WTC11 (cell line): Measurements from ENCODE around the gene SEMA4D. TPM values are rescaled to one million over a fixed set of nuclear protein-coding genes. Genes with fewer than 3 reads are reported as not detected.

Source experiments
- ATAC-seq: fragments of 200-7000 bp; cut with Tn5 transposase; 2 replicates; pipeline ENCODE4 v1.10.0; 2021; ENCODE audit warnings: mild to moderate bottlenecking, moderate library complexity
- CTCF ChIA-PET: fragments of 300-600 bp; sonication (Branson Sonifier 250); formaldehyde crosslinking; loops from one replicate; lab custom pipeline; 2021; ENCODE audit warnings: antibody characterized with exemption; lab: Charles Lee
- POLR2A ChIA-PET: fragments of 350-600 bp; sonication (Branson Sonifier 250); formaldehyde crosslinking; loops from one replicate; lab custom pipeline; 2021; ENCODE audit warnings: antibody characterized with exemption; lab: Charles Lee
- DNase-seq: peaks from one replicate; pipeline ENCODE4 v3.0.0; 2021; ENCODE audit warnings: low spot score
- H3K27ac Mint-ChIP-seq: 2 replicates; pipeline ENCODE4 v1.8.0; 2021; ENCODE audit warnings: mixed read lengths
- H3K27me3 Mint-ChIP-seq: 2 replicates; pipeline ENCODE4 v1.8.0; 2021; ENCODE audit warnings: low read depth, mild to moderate bottlenecking, moderate library complexity, mixed read lengths
- H3K36me3 Mint-ChIP-seq: 2 replicates; pipeline ENCODE4 v1.8.0; 2021; ENCODE audit warnings: mixed read lengths
- H3K4me1 Mint-ChIP-seq: 2 replicates; pipeline ENCODE4 v1.8.0; 2022; ENCODE audit warnings: mixed read lengths
- H3K4me3 Mint-ChIP-seq: 2 replicates; pipeline ENCODE4 v1.8.0; 2021; ENCODE audit warnings: mild to moderate bottlenecking, moderate library complexity, mixed read lengths
- H3K9me3 Mint-ChIP-seq: 2 replicates; pipeline ENCODE4 v1.8.0; 2021; ENCODE audit warnings: mixed read lengths
- AFF4 ChIP-seq: sonication (generic); formaldehyde crosslinking; IDR thresholded peaks from 2 replicates; pipeline ENCODE4 v1.8.1; 2023; ENCODE audit warnings: mild to moderate bottlenecking, missing genetic modification reagents, borderline replicate concordance
- ATF3 ChIP-seq: sonication (generic); formaldehyde crosslinking; conservative IDR thresholded peaks from 2 replicates; pipeline ENCODE4 v1.8.1; 2022; ENCODE audit warnings: mild to moderate bottlenecking, missing genetic modification reagents
- CBFB ChIP-seq: sonication (generic); formaldehyde crosslinking; IDR thresholded peaks from 2 replicates; pipeline ENCODE4 v1.8.1; 2022; ENCODE audit warnings: mild to moderate bottlenecking, low read depth, missing genetic modification reagents
- CTCF ChIP-seq: fragments of 200-600 bp; IDR thresholded peaks from 2 replicates; pipeline ENCODE4 v1.8.0; 2022; ENCODE audit warnings: antibody characterized with exemption
- EMX1 ChIP-seq: fragments of 250-450 bp; sonication (Bioruptor Pico); IDR thresholded peaks from 2 replicates; pipeline ENCODE4 v1.8.0; 2021; ENCODE audit warnings: mild to moderate bottlenecking
- FOXP1 ChIP-seq: sonication (generic); formaldehyde crosslinking; IDR thresholded peaks from 2 replicates; pipeline ENCODE4 v1.8.0; 2022; ENCODE audit warnings: missing genetic modification reagents, mild to moderate bottlenecking, moderate library complexity, borderline replicate concordance
- IRF1 ChIP-seq: sonication (generic); formaldehyde crosslinking; IDR thresholded peaks from 2 replicates; pipeline ENCODE4 v1.8.0; 2023; ENCODE audit warnings: missing genetic modification reagents
- NFE2L1 ChIP-seq: sonication (generic); formaldehyde crosslinking; IDR thresholded peaks from 2 replicates; pipeline ENCODE4 v1.8.1; 2023; ENCODE audit warnings: missing genetic modification reagents
- NR2C2 ChIP-seq: sonication (generic); formaldehyde crosslinking; IDR thresholded peaks from 2 replicates; pipeline ENCODE4 v1.8.0; 2022; ENCODE audit warnings: mild to moderate bottlenecking, missing genetic modification reagents
- PRRX2 ChIP-seq: fragments of 250-450 bp; sonication (Bioruptor Pico); IDR thresholded peaks from 2 replicates; pipeline ENCODE4 v1.8.0; 2021; ENCODE audit warnings: mild to moderate bottlenecking
- TCF7 ChIP-seq: sonication (generic); formaldehyde crosslinking; IDR thresholded peaks from 2 replicates; pipeline ENCODE4 v1.8.0; 2022; ENCODE audit warnings: mild to moderate bottlenecking, low read depth, missing genetic modification reagents, moderate library complexity
- TEAD4 ChIP-seq: sonication (generic); formaldehyde crosslinking; IDR thresholded peaks from 2 replicates; pipeline ENCODE4 v1.8.0; 2022; ENCODE audit warnings: mild to moderate bottlenecking, missing genetic modification reagents
- ZNF121 ChIP-seq: sonication (generic); formaldehyde crosslinking; IDR thresholded peaks from 2 replicates; pipeline ENCODE4 v1.8.0; 2023; ENCODE audit warnings: missing genetic modification reagents
- ZNF138 ChIP-seq: sonication (generic); formaldehyde crosslinking; conservative IDR thresholded peaks from 2 replicates; pipeline ENCODE4 v1.8.1; 2022; ENCODE audit warnings: mild to moderate bottlenecking, moderate library complexity, missing genetic modification reagents
- ZNF232 ChIP-seq: sonication (generic); formaldehyde crosslinking; IDR thresholded peaks from 2 replicates; pipeline ENCODE4 v1.8.0; 2022; ENCODE audit warnings: mild to moderate bottlenecking, missing genetic modification reagents
- total RNA-seq: library from RNA; stranded (reverse); gene quantifications from 3 replicates; pipeline ENCODE4 v1.2.3, GENCODE V29; 2021
- TF ChIP-seq, protein P1 (sequence below): fragments of 250-450 bp; sonication (Bioruptor Pico); IDR thresholded peaks from 2 replicates; pipeline ENCODE4 v1.9.0; 2021; ENCODE audit warnings: mild to moderate bottlenecking
- TF ChIP-seq, protein P2 (sequence below): sonication (generic); formaldehyde crosslinking; IDR thresholded peaks from 2 replicates; pipeline ENCODE4 v1.8.1; 2022; ENCODE audit warnings: mild to moderate bottlenecking, missing genetic modification reagents, moderate library complexity, borderline replicate concordance
- TF ChIP-seq, protein P3 (sequence below): sonication (generic); formaldehyde crosslinking; IDR thresholded peaks from 2 replicates; pipeline ENCODE4 v1.8.1; 2022; ENCODE audit warnings: low read depth, missing genetic modification reagents, borderline replicate concordance
- TF ChIP-seq, protein P4 (sequence below): sonication (generic); formaldehyde crosslinking; IDR thresholded peaks from 2 replicates; pipeline ENCODE4 v1.8.1; 2022; ENCODE audit warnings: mild to moderate bottlenecking, moderate library complexity, missing genetic modification reagents

SEMA4D gene
- total RNA-seq, 1 experiment from 2014 or later: 67.8 TPM

DNA sequence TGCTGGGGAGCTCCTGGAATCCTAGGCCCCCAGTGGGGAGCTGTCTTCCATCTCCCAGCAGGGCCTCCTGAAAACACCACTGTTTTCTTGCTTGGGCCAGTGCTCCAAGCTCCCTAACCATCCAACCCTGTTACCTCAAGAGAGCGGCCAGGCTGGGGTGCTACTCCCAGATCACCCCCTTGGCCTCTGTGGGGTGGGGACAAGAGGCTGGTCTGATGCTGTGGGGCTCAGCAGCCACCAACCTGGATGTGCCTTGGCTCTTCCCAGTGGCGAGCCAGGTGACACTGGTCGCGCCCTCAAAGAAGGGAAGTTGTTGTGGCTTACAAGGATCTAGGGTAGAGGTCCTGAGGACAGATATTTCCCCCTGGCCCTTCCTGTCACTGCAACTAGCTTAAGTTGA is 130.6 kb downstream of the SEMA4D start (continued):
- TF ChIP-seq, protein P1, sequence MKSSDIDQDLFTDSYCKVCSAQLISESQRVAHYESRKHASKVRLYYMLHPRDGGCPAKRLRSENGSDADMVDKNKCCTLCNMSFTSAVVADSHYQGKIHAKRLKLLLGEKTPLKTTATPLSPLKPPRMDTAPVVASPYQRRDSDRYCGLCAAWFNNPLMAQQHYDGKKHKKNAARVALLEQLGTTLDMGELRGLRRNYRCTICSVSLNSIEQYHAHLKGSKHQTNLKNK (CRISPR knock-in tag): no peak
- TF ChIP-seq AFF4 (CRISPR knock-in tag): no peak

- DNase-seq (no peak), ATAC-seq (no peak)
- TF ChIP-seq, protein P2, sequence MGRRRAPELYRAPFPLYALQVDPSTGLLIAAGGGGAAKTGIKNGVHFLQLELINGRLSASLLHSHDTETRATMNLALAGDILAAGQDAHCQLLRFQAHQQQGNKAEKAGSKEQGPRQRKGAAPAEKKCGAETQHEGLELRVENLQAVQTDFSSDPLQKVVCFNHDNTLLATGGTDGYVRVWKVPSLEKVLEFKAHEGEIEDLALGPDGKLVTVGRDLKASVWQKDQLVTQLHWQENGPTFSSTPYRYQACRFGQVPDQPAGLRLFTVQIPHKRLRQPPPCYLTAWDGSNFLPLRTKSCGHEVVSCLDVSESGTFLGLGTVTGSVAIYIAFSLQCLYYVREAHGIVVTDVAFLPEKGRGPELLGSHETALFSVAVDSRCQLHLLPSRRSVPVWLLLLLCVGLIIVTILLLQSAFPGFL (CRISPR knock-in tag): no peak
- TF ChIP-seq TEAD4 (CRISPR knock-in tag) (no peak), IRF1 (CRISPR knock-in tag) (no peak), FOXP1 (CRISPR knock-in tag) (no peak), ZNF121 (CRISPR knock-in tag) (no peak), NR2C2 (CRISPR knock-in tag) (no peak), PRRX2 (CRISPR knock-in tag) (no peak), ATF3 (CRISPR knock-in tag) (no peak), CTCF (no peak), NFE2L1 (CRISPR knock-in tag) (no peak), EMX1 (CRISPR knock-in tag) (no peak), TCF7 (CRISPR knock-in tag) (no peak), CBFB (CRISPR knock-in tag) (no peak), ZNF138 (CRISPR knock-in tag) (no peak), ZNF232 (CRISPR knock-in tag) (no peak)
- TF ChIP-seq, protein P3, sequence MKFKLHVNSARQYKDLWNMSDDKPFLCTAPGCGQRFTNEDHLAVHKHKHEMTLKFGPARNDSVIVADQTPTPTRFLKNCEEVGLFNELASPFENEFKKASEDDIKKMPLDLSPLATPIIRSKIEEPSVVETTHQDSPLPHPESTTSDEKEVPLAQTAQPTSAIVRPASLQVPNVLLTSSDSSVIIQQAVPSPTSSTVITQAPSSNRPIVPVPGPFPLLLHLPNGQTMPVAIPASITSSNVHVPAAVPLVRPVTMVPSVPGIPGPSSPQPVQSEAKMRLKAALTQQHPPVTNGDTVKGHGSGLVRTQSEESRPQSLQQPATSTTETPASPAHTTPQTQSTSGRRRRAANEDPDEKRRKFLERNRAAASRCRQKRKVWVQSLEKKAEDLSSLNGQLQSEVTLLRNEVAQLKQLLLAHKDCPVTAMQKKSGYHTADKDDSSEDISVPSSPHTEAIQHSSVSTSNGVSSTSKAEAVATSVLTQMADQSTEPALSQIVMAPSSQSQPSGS: no peak
- TF ChIP-seq, protein P4, sequence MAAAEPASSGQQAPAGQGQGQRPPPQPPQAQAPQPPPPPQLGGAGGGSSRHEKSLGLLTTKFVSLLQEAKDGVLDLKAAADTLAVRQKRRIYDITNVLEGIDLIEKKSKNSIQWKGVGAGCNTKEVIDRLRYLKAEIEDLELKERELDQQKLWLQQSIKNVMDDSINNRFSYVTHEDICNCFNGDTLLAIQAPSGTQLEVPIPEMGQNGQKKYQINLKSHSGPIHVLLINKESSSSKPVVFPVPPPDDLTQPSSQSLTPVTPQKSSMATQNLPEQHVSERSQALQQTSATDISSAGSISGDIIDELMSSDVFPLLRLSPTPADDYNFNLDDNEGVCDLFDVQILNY: no peak
- H3K27me3 Mint-ChIP-seq: no peaks in the 10 kb centered on the region
- H3K4me1 Mint-ChIP-seq: no peaks in the 10 kb centered on the region
- no peak overlapping the region for H3K27ac Mint-ChIP-seq
- H3K36me3 Mint-ChIP-seq: peaks cover 1% of the 10 kb centered on the region
- CTCF ChIA-PET: interaction anchor here (1.1 to 1.3 kb wide), 2 partner anchors 63 to 182 kb away, joined by 3 to 4 read pairs; no protein-coding TSS in a partner anchor
- POLR2A ChIA-PET: no interaction called here
- H3K4me3 Mint-ChIP-seq: no peak overlapping the region
- no peaks in the 10 kb centered on the region for H3K9me3 Mint-ChIP-seq
These were observed 131.2 kb downstream of the SEMA4D start for GRCh38 chr9:89366711-89367110.
